A549 treated with AZD2906 at 1 μM for 4 hours (cell line): ENCODE measurements around the gene OR6C70. TPM values are rescaled to one million over a fixed set of nuclear protein-coding genes. Genes with fewer than 3 reads are reported as not detected.

Experiments
- total RNA-seq: library from RNA; stranded (reverse); fragments of 200-300 nt; extraction: Qiagen RNA extraction; gene quantifications from 5 replicates; pipeline ENCODE4 v1.2.3, GENCODE V29; 2022

OR6C70 gene
- not detected in 5 replicates for total RNA-seq

DNA sequence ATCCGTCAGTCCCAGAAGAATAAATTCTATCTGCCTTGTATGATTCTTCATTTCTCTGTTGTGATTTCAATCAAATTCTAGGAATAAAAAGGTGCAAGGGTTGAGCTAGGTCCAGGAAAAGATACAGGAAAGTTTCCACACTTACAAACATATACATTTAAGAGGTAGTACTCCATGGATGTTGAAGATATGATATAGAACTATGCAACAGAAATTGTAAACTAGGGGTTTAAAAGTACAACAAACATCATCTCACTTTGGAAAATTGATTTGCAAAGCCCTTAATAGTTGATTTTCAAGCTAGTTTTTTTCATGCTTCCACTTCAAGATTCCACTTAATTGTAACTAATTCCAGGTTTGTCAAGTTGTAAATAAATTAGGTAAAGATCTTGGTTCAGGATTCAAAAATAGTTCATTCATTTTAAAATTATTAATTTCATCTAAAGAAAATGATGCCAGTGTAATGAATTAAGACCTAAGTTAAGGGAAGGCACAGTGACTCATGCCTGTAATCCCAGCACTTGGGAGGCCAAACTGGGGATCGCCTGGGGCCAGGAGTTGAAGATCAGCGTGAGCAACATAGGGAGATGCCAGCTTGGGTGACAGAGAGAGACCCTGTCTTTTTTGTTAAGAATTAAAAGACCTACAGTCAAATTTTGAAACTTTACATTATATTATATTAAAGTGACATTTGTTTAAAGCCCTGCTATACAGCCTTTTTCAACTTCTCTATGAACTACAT lies at the start of gene OR6C70:
Gene OR6C70 (minus strand): TSS at position 51 of the 742 bp plus-strand sequence. CDS start 0 bp downstream, at position 51.

DNA sequence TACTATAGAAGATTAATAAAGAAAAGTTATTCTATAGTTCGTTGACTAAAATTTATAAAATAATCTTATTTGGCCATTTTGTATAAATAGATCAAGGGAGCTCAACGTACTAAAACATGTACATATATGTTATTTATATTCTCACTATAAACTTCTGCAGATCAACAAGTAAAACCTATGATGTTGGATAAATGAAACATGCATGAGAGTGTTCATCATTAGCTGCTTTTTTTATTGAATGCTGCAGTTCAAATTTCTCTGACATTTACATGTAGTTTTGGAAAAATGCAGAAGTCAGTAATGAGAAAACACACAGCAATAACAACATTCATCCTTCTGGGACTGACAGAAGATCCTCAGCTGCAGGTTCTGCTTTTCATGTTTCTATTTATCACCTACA lies 22.1 kb upstream of the OR6C70 start, which contains the start of gene OR6C68:
Gene OR6C68 (plus strand): TSS at position 301 of the 400 bp plus-strand sequence. CDS start 0 bp downstream, at position 301.

DNA sequence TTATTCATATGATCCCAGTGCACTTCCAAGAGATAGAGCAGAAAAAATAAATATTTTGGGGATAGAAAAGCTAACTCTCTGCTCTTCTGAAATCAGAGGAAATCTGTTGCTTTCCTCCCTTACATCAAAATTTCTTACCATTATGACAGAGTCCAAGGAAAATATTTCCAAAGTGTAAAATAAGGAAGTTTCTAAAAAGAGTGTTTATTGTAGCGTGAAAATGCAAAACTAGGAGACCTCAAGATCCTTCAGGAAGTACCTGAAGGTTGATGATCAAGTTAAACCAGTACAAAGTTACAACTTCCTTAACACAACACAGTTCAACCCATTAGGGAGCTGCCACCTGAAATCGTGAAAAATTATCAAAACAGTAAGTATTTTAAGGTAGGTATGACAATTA lies 26.2 kb downstream of the OR6C70 start, which contains the start of gene OR6C2:
Gene OR6C2 (plus strand): TSS at position 301 of the 400 bp plus-strand sequence. CDS start 8,138 bp downstream, outside the sequence.

DNA sequence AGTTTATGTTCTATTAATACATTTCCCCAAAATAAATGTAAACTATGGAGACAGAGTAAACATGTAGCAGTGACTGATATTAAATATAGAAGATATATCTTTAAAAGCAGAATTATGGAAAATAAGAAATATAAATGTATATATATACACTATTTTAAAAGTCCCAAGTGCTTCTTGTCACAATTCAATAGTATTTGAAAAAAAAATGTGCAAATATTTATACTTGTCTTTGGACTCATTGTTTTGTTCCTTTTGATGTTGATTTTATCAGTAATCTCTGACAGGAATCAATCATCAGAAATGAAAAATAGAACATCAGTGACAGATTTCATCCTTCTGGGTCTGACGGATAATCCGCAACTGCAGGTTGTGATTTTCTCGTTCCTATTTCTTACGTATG lies 44.0 kb downstream of the OR6C70 start, which contains the start of gene OR6C76:
Gene OR6C76 (plus strand): TSS at position 301 of the 400 bp plus-strand sequence. CDS start 0 bp downstream, at position 301.

Other genes starting within 250 kb of the OR6C70 start
- not detected in 5 replicates for gene OR10A7, start 249.1 kb downstream of the OR6C70 start, total RNA-seq
- not detected in 5 replicates for gene OR6C74, start 225.5 kb downstream of the OR6C70 start, total RNA-seq
- gene OR6C6, start 173.6 kb downstream of the OR6C70 start, total RNA-seq, result not detected in 5 replicates
- not detected in 5 replicates for gene OR6C1, start 155.8 kb downstream of the OR6C70 start, total RNA-seq
- not detected in 5 replicates for gene OR6C3, start 139.4 kb downstream of the OR6C70 start, total RNA-seq
- not detected in 5 replicates for gene OR6C75, start 107.2 kb downstream of the OR6C70 start, total RNA-seq
- gene OR6C65, start 69.6 kb downstream of the OR6C70 start, total RNA-seq, result not detected in 5 replicates
- gene OR6C76, start 43.9 kb downstream of the OR6C70 start, total RNA-seq, result not detected in 5 replicates
- gene OR6C2, start 26.1 kb downstream of the OR6C70 start, total RNA-seq, result not detected in 5 replicates
- gene OR6C68, start 22.2 kb upstream of the OR6C70 start, total RNA-seq, result not detected in 5 replicates
- gene OR6C4, start 79.5 kb upstream of the OR6C70 start, total RNA-seq, result not detected in 5 replicates
- gene OR2AP1, start 102.3 kb upstream of the OR6C70 start, total RNA-seq, result not detected in 5 replicates
- not detected in 5 replicates for gene OR10P1, start 166.8 kb upstream of the OR6C70 start, total RNA-seq
- gene ITGA7, start 237.8 kb upstream of the OR6C70 start, total RNA-seq, result 1.3 to 1.5 TPM (median 1.3 TPM) in 5 replicates
- 117 to 155 TPM (median 149 TPM) in 5 replicates for gene BLOC1S1, start 245.9 kb upstream of the OR6C70 start, total RNA-seq